PC-9 (cell line): ENCODE measurements around the gene C1orf21. TPM values are rescaled to one million over a fixed set of nuclear protein-coding genes. Genes with fewer than 3 reads are reported as not detected.

ENCODE experiments used
- BruUV-seq: library from RNA; stranded (reverse); fragments of 400-500 nt; replicated peaks from 2 replicates; lab custom pipeline; 2021; lab: Mats Ljungman, UMichigan
- CTCF ChIA-PET: fragments of 300-600 bp; sonication (Branson Sonifier 250); formaldehyde crosslinking; loops from one replicate; lab custom pipeline; 2022; ENCODE audit warnings: antibody characterized with exemption; lab: Charles Lee
- POLR2A ChIA-PET: fragments of 300-600 bp; sonication (Branson Sonifier 250); formaldehyde crosslinking; loops from one replicate; lab custom pipeline; 2022; ENCODE audit warnings: antibody characterized with exemption; ENCODE audit not compliant: unreplicated experiment; lab: Charles Lee
- DNase-seq, 2 experiments: peaks; one replicate each; pipeline versions ENCODE4 v3.0.0 to v3.0.0-alpha.2; 2015 to 2022; ENCODE audit warnings: mixed read lengths in 1 of 2
- H2AFZ ChIP-seq: fragments of 200-600 bp; sonication (generic); 2 replicates; pipeline ENCODE4 v1.8.1; 2017; ENCODE audit warnings: antibody characterized with exemption
- H3F3A ChIP-seq: fragments of 200-600 bp; sonication (generic); 2 replicates; pipeline ENCODE4 v1.8.1; 2017; ENCODE audit warnings: antibody characterized with exemption, mild to moderate bottlenecking, low read depth; ENCODE audit not compliant: insufficient read depth
- H3K27ac ChIP-seq: fragments of 200-600 bp; sonication (generic); 2 replicates; pipeline ENCODE4 v1.6.1; 2016; ENCODE audit warnings: mixed run types
- H3K27me3 ChIP-seq: fragments of 200-600 bp; sonication (generic); 2 replicates; pipeline ENCODE4 v1.6.1; 2016; ENCODE audit warnings: low read depth, mixed run types; ENCODE audit not compliant: insufficient read depth
- H3K36me3 ChIP-seq: fragments of 200-600 bp; sonication (generic); 2 replicates; pipeline ENCODE4 v1.6.1; 2016; ENCODE audit warnings: low read depth, mixed run types
- H3K4me1 ChIP-seq: fragments of 200-600 bp; sonication (generic); replicated peaks from 2 replicates; pipeline ENCODE4 v1.6.1; 2016; ENCODE audit warnings: mixed run types; ENCODE audit not compliant: insufficient read depth
- H3K4me2 ChIP-seq: fragments of 200-600 bp; sonication (generic); 2 replicates; pipeline ENCODE4 v1.6.1; 2017; ENCODE audit warnings: mixed run types
- H3K4me3 ChIP-seq: fragments of 200-600 bp; sonication (generic); 2 replicates; pipeline ENCODE4 v1.6.1; 2016; ENCODE audit warnings: mixed run types
- H3K79me2 ChIP-seq: fragments of 200-600 bp; sonication (generic); 2 replicates; pipeline ENCODE4 v1.6.1; 2017; ENCODE audit warnings: low read depth, mixed run types
- H3K9me2 ChIP-seq: fragments of 200-600 bp; sonication (generic); 2 replicates; pipeline ENCODE4 v1.8.1; 2017; ENCODE audit warnings: mild to moderate bottlenecking; ENCODE audit not compliant: insufficient read depth
- H3K9me3 ChIP-seq: fragments of 200-600 bp; sonication (generic); 2 replicates; pipeline ENCODE4 v1.8.1; 2016; ENCODE audit warnings: low read depth; ENCODE audit not compliant: insufficient read depth
- H4K20me1 ChIP-seq: fragments of 200-600 bp; sonication (generic); 2 replicates; pipeline ENCODE4 v1.8.1; 2017; ENCODE audit not compliant: insufficient read depth
- EZH2 ChIP-seq: fragments of 200-600 bp; sonication (generic); IDR thresholded peaks from 2 replicates; pipeline ENCODE4 v1.8.0; 2017; ENCODE audit warnings: antibody characterized with exemption, low read depth
- intact Hi-C: fragments of 100-400 bp; cut with micrococcal nuclease; formaldehyde crosslinking; loops from one replicate; pipeline ENCODE4 v1.10.0; 2022; ENCODE audit not compliant: unreplicated experiment
- total RNA-seq: library from RNA; stranded (reverse); gene quantifications from 2 replicates; pipeline ENCODE4 v1.2.3, GENCODE V29; 2021
- TF ChIP-seq, protein P1 (sequence below): fragments of 200-600 bp; sonication (generic); conservative IDR thresholded peaks from 2 replicates; pipeline ENCODE4 v1.6.1; 2017; ENCODE audit warnings: mixed run types, antibody characterized with exemption, mild to moderate bottlenecking, moderate library complexity

Gene C1orf21
- total RNA-seq, 1 experiment from 2014 or later: 13.8 TPM

GRCh38 chr1:184555665-184556641 is 169.1 kb downstream of the C1orf21 start:
- POLR2A ChIA-PET: no interaction called here
- H3K27ac ChIP-seq: no peak overlapping the region
- H3K4me1 ChIP-seq: no peaks in the 10 kb centered on the region
- BruUV-seq: no TSS peak
- TF ChIP-seq, protein P1, sequence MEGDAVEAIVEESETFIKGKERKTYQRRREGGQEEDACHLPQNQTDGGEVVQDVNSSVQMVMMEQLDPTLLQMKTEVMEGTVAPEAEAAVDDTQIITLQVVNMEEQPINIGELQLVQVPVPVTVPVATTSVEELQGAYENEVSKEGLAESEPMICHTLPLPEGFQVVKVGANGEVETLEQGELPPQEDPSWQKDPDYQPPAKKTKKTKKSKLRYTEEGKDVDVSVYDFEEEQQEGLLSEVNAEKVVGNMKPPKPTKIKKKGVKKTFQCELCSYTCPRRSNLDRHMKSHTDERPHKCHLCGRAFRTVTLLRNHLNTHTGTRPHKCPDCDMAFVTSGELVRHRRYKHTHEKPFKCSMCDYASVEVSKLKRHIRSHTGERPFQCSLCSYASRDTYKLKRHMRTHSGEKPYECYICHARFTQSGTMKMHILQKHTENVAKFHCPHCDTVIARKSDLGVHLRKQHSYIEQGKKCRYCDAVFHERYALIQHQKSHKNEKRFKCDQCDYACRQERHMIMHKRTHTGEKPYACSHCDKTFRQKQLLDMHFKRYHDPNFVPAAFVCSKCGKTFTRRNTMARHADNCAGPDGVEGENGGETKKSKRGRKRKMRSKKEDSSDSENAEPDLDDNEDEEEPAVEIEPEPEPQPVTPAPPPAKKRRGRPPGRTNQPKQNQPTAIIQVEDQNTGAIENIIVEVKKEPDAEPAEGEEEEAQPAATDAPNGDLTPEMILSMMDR: no peak
- TF ChIP-seq EZH2: no peak
- no peak for DNase-seq
- H3K79me2 ChIP-seq: no peaks in the 10 kb centered on the region
- intact Hi-C loops: no loop called here
- no peaks in the 10 kb centered on the region for H3F3A ChIP-seq
- no peaks in the 10 kb centered on the region; the same call in 1 of the 2 replicates for H3K9me3 ChIP-seq
- H3K4me3 ChIP-seq: no peak overlapping the region
- H3K9me2 ChIP-seq: no peaks in the 10 kb centered on the region
- CTCF ChIA-PET: interaction anchor here (0.7 kb wide), 1 partner anchor 1060 kb away, joined by 5 read pairs; no protein-coding TSS in a partner anchor
- H3K27me3 ChIP-seq: no peaks in the 10 kb centered on the region
- H3K36me3 ChIP-seq: no peaks in the 10 kb centered on the region
- no peaks in the 10 kb centered on the region for H4K20me1 ChIP-seq
- H3K4me2 ChIP-seq: no peak overlapping the region
- no peak overlapping the region for H2AFZ ChIP-seq

DNA sequence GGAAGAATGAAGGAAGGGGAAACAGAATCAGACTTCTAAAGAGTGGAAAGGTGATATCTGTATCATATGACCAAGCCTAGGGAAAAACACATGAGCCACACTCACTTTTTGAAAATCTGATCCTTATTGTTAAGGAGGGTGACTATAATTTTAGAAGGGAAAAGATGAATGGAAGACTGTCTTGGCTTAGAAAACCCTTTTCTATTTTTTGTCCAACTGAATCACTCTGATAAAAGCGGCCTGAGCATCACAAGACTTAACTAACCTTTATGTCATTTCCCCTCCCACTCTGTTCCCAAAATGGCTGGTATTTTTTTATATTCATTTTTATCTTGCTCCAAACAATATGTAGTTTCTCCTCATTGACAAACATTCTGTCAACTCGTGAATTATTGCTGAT is 169.8 kb downstream of the C1orf21 start:
- no peak for TF ChIP-seq EZH2
- TF ChIP-seq, protein P1: no peak
- Histone ChIP-seq H3K9me2 (no peaks in the 10 kb centered on the region), H3K79me2 (no peaks in the 10 kb centered on the region), H4K20me1 (no peaks in the 10 kb centered on the region), H2AFZ (no peak overlapping the region), H3K4me3 (no peak overlapping the region), H3K9me3 (no peaks in the 10 kb centered on the region; the same call in 1 of the 2 replicates), H3K36me3 (no peaks in the 10 kb centered on the region), H3K4me1 (no peaks in the 10 kb centered on the region), H3K27ac (no peak overlapping the region), H3K27me3 (no peaks in the 10 kb centered on the region), H3F3A (no peaks in the 10 kb centered on the region), H3K4me2 (no peak overlapping the region)
- no TSS peak for BruUV-seq
- DNase-seq: no peak
- ChIA-PET POLR2A (no interaction called here), CTCF (no interaction called here)
- intact Hi-C loops: no loop called here

- CTCF ChIA-PET: no interaction called here
- H3K4me2 ChIP-seq: no peak overlapping the region
- no TSS peak for BruUV-seq
- no peak overlapping the region for H3K27ac ChIP-seq
- no peaks in the 10 kb centered on the region; the same call in 1 of the 2 replicates for H3K9me3 ChIP-seq
- no peaks in the 10 kb centered on the region for H3K27me3 ChIP-seq
- H3K4me3 ChIP-seq: no peak overlapping the region
- H2AFZ ChIP-seq: no peak overlapping the region
- H3K9me2 ChIP-seq: no peaks in the 10 kb centered on the region
- H3F3A ChIP-seq: no peaks in the 10 kb centered on the region
- H3K36me3 ChIP-seq: no peaks in the 10 kb centered on the region
- H4K20me1 ChIP-seq: no peaks in the 10 kb centered on the region
- POLR2A ChIA-PET: no interaction called here
- intact Hi-C loops: no loop called here
- no peak for DNase-seq
- no peaks in the 10 kb centered on the region for H3K4me1 ChIP-seq
- no peaks in the 10 kb centered on the region for H3K79me2 ChIP-seq
- no peak for TF ChIP-seq EZH2
Measured at GRCh38 chr1:184557423-184558347, 170.9 kb downstream of the C1orf21 start.
